SH-SY5Y (cell line): Measurements from ENCODE around the gene ATP2C1.

Experiments
- GATA2 ChIP-seq: IDR thresholded peaks from 2 replicates; pipeline ENCODE4 v1.6.1; 2011; ENCODE audit warnings: mild to moderate bottlenecking, low read depth, low read length
- GATA3 ChIP-seq: IDR thresholded peaks from 2 replicates; pipeline ENCODE4 v1.6.1; 2011; ENCODE audit warnings: low read depth, mild to moderate bottlenecking, low read length, moderate library complexity

- TF ChIP-seq GATA2: no peak
- TF ChIP-seq GATA3: no peak
Observed at GRCh38 chr3:130933801-130934345, 40.0 kb downstream of the ATP2C1 start.
